Fibroblast of peridontal ligament (primary cell): Measurements from ENCODE around the gene CA5B.
"Not testable (repeated sequence)": the region's sequence is repeated elsewhere in the genome, so short reads cannot be mapped to it uniquely, and the experiment has no call there.

Source experiments
- DNase-seq: peaks from one replicate; pipeline ENCODE4 v3.0.0-alpha.2; 2010; ENCODE audit errors: extremely low read depth

The CA5B gene

DNA sequence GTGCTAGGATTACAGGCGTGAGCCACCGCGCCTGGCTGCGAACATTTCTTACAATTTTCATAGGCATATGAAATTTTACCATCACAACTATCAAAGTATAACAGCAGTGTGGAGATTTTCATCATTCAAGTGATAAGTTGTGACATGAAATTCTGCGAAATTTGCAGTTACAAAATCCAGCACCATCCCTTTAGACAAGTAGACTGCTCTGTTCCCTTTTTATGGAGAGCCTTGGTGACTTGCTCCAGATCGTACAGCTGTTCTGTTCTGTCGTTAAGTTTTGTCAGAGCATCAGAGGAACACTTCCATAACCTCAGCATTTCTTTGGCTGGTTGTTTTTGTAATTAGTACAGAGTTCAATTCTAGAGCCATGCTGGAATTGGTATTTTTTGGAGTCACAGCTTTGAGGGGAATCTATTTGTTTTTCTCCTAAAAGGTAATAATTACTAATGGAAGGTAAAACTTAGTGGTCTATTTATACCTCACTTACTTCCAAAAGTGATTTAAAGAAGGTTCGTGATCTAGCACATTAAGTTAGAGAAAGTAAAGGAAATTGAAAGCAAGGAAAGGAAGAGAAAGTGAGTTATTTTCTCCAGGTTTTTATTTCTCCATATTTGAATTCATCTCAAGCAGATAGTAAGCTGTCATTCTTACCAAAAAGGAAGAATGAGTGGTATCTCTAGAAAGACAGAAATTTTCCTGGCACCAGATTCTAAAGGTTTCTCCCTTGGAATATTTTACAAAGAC is 74.3 kb downstream of the CA5B start:
- no peak for DNase-seq

DNA sequence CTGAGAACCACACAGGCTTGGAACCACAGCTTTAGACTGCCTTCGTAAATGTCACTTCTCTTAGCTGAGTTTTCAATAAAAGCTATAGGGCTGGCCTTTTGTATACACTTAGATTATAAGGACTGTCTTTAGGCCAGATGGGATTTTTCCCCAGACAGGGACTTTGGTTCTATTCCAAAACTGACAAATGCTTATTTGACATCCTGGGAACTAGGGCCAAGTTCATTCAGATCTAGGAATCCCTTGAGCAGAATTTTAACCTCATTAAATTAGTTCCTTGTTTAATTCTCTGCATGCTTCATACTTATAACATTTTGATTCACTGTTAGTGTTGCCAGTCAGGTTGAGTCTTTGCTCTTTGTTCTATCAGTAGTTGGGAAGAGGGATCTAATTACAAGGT is 75.3 kb downstream of the CA5B start:
- DNase-seq: no peak

DNA sequence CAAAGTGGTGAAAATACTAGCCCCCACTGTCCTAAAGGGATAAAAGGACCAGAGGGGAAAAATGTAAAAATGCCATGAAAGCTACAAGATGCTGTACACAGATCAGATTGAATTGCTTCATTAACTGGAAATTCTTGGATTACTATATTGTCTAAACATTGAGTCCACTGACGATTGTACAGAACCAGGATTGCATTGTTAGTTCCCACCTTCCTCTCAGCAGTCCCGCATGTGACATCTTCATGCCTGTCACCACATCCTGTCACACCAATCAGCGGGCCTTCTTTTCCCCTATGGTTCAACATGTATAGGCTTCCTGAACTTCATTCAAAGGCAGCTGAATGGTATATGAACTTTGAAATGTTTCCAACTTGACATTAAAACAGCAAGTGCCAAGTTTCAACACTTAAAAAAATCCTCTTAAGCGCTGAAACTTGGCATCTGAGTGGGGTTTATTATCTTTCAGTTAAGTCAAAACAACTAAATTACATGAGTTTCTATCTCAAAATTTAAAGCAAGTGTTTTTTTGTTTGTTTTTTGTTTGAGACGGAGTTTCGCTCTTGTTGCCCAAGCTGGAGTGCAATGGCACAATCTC is 76.8 kb downstream of the CA5B start:
- no peak for DNase-seq

DNA sequence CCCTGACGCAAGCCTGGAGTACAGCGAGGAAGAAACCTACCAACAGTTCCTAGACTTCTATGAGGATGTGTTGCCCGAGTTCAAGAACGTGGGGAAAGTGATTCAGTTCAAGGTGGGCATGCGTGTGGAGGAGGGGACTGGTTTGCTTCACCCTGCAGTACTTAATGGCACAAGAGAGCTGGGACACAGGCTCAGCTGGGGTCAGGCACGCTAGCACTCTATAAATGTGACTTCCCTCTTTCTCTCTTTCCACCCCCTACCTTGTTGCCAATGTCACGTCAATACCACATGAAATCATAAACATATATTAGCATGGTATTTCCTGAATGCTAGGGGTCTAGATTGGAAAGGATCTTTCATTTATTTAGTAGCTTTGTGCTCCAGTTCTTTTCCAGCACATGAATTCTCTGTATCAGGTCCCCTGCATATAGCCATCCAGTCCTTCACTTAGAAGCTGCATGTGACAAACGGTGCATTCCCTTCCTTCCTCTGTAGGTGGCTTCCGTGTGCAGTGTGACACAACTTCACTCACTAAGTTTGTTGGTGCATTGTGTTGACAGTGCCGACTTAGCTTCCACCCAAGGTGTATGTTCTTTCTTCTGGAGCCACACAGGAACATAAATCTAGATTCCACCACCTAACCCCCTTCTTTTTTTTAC is 77.8 kb downstream of the CA5B start:
- DNase-seq: peak; percentile 19

DNA sequence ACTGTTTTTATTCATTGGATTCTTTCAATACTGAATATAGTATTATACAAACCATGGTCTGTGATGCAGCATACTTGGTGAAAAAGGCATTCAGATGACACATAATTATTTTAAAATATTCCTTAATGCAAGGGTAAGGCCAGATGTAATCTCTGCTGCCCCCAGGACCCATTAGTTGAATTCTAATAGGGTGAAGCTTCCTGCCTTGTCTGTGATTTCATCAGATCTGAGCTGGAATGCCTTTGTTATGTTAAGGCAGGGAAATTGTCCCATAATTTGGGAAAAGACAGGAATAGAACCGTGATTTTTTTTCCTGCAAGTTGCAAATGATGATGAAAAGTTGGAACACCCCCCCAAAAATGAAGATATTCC is 78.4 kb downstream of the CA5B start:
- DNase-seq: peak; percentile 24

DNA sequence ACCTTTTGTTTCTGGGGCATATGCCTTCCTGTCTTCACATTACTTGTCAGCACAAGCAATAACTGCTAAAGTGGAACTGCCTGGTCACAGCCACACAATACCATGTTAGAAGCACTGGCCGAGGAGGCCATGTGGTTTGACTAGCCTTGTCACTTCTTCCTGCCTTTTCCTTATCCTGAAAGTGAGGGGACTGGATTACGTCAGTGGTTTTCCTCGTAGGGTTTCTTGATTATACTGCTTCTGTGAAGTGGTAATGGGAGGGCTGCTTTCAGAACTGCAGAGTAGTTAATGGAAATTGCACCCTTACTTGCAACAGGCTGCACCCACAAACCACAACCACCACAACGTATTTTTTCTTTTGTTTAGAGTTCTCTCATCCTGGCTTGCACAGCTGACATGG is 78.8 kb downstream of the CA5B start:
- DNase-seq: peak; percentile 30

DNA sequence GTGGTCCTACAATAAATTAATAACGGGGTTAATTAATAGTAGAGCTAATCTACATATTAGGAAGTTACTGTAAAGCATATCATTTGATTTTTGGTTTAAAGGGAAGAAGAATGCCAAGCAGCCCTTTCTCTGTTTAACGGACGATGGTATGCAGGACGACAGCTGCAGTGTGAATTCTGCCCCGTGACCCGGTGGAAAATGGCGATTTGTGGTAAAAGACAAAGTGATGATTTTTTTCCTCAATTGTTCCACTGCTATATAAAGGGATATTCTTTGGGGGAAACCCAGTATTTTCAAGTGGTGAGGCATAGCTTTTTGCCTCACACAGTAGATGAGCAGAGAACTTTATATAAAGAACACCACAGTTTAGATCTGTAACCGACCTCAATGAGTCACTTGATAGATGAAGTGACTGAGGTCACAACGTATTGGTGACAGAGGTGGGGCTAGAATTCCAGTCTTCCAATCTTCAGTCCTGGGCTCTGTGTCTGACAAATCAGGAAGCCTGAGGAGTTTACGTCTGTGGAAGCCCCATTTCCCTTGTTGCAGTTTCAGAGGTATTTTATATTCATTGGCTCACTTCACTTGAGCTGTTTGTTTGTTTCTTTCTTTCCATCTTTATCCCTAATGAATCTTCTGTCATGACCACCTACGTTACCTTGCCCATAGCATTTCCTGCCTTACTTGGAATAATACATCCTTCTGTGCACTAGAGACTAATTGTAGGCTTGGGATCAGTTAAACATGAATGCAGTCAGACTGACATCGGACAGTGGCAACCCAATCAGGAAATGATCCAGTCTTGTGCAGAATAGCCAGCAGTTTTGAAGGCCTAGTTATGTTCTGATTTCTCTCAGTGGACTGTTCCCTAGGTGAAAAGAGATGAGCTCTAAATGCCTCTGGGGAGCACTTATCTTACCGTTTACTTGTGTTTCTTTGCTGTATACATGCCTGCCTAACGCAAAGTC is 82.3 kb downstream of the CA5B start:
- DNase-seq: no peak

DNA sequence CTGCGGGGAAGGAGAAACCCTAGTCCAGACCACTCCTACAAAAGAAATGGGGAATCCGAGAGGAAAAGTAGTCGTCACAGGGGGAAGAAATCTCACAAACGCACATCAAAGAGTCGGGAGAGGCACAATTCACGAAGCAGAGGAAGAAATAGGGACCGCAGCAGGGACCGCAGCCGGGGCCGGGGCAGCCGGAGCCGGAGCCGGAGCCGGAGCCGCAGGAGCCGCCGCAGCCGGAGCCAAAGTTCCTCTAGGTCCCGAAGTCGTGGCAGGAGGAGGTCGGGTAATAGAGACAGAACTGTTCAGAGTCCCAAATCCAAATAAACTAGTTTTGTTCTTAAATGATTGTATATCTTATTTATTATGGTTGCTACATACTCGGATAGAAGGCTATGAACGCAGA is 84.9 kb downstream of the CA5B start:
- no peak for DNase-seq

DNA sequence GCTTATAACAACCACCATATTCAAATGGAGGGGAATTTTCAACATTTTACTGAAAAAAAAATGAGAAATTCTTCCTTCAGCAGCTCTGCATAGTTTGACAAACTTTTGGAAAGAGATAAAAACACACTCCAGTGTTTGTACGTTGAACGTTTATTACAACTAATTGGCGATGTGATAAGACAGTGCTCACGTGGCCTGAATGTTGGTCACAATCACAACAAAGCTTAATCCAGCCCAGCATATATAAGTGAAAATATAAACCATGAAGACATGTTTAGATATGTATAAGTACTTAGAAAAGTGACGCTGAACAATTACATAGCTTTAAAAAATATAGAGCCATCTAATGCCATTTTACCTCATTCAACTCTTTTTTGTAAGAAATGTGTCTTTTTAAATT is 87.9 kb downstream of the CA5B start:
- no peak for DNase-seq

DNA sequence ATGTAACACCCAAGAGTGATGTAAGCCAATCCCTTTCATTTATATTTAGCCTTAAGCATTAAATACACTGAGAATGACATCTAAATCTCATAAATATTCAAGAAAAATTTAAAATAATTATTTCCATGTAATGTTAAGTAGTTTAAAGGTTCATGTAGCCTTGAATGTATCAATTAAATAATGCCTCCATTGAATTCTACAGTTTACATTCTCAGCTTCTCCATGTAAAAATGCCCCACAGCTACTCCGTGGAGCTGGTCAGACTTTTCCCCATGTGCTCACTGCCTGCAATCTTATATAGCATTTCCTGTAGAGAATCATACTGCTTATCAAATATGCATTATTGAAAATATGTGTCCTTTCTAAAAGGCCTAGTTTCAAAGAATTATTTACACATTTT is 91.1 kb downstream of the CA5B start:
- DNase-seq: no peak

DNA sequence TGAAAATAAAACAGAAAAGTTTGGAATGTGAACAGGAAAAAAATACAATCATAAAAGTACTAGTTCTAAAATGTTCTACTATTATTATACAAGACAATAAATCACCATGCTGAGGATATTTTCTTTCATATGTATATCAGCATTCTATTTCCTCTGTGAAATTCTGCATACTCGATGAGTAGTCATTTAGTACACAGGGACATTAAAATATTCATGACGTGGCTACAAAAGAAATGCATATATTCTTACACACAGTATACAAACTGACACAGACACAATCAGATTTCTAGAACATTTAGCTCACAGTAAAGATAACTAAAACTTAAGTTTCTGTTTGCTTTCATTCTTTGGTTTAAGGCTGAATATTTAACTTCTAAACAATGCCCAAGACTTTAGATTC is 93.3 kb downstream of the CA5B start:
- not testable (repeated sequence) for DNase-seq

DNA sequence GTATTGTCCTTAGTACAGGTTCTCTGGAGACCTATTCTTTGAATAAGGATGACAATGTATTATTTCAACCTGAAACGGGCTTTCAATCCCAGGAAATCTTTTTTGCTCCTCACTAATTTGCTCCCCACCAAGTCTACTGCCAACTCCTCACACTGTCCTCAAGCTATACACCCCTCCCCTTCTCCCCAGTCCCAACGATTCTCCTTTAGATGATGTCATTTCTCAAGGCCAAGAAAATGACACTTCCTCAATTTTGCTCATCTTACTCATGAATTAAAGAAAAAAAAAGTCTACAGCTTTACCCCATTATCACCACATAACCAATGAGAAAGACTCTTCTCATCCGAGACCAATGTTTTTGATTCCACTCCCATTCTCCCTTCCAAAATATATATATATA is 96.0 kb downstream of the CA5B start:
- DNase-seq: no peak

DNA sequence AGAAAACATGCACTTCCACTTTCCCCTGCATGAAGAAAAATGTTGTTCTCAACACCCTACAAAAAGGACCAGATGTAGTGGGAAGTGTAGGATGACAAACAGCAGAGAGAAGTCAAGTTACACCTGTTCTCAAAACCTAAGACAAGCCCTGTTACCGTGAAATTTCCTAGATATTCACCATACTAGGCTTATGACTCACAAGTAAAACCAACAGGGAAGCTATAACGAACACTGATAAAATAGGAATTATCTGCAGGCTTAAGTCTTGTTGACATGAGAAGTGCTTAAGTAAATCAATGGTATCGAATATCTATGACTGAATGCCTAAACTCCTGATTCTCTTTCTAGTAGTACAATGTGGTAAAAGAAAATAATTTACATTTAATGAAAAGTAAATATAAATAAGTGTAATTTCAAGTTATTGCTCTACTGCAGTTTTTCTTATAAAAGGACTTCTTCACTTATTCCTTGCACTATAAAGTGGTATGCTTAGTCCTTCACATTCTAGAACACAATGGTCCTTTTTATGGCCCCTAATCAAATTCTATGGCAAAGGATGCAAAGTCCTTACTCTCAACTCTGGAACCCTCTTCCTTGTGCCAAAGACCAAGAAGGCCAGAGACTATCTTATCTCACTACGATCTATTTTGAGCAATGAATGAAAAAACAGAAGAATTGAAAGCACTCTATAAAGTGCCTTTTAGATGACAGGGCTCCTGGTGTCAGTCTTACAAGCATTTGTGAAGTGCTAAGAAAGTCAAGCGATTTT is 96.9 kb downstream of the CA5B start:
- DNase-seq: no peak
